GM19463 (cell line): ENCODE measurements around the gene FBP2.

ENCODE experiments used
- ATAC-seq: cut with Tn5 transposase; IDR thresholded peaks from one replicate; pipeline ENCODE4 v1.9.1; 2021; ENCODE audit warnings: mild to moderate bottlenecking, moderate library complexity; ENCODE audit not compliant: unreplicated experiment

FBP2 gene

GRCh38 chr9:94593459-94594345 is at the start of gene FBP2:
FBP2 (minus strand) TSS chr9:94593824; CDS start chr9:94593726, 98 bp downstream.
- ATAC-seq = no peak

- ATAC-seq = no peak
These were observed 49.6 kb upstream of the FBP2 start for GRCh38 chr9:94643176-94643575.

- no peak for ATAC-seq
These were observed 48.9 kb upstream of the FBP2 start for GRCh38 chr9:94642501-94642900.

- ATAC-seq = no peak
These were observed 46.4 kb upstream of the FBP2 start for GRCh38 chr9:94639999-94640376.

GRCh38 chr9:94639061-94639998 is 45.7 kb upstream of the FBP2 start, which contains the start of gene FBP1:
FBP1 (minus strand) TSS chr9:94639518; CDS start chr9:94639310, 208 bp downstream.
- ATAC-seq = peak; percentile 67

- no peak for ATAC-seq
These were observed 44.9 kb upstream of the FBP2 start for GRCh38 chr9:94638335-94639060.

- no peak for ATAC-seq
These were observed 39.1 kb upstream of the FBP2 start for GRCh38 chr9:94632737-94633136.

GRCh38 chr9:94631599-94631998 is 38.0 kb upstream of the FBP2 start:
- no peak for ATAC-seq

GRCh38 chr9:94630833-94631232 is 37.2 kb upstream of the FBP2 start:
- ATAC-seq = no peak

GRCh38 chr9:94630281-94630680 is 36.7 kb upstream of the FBP2 start:
- no peak for ATAC-seq

- no peak for ATAC-seq
These were observed 33.7 kb upstream of the FBP2 start for GRCh38 chr9:94627287-94627686.

- ATAC-seq = no peak
These were observed 32.2 kb upstream of the FBP2 start for GRCh38 chr9:94625835-94626234.

- ATAC-seq = no peak
These were observed 31.0 kb upstream of the FBP2 start for GRCh38 chr9:94624629-94625028.

- no peak for ATAC-seq
These were observed 29.6 kb upstream of the FBP2 start for GRCh38 chr9:94623253-94623652.

GRCh38 chr9:94622087-94622800 is 28.6 kb upstream of the FBP2 start:
- no peak for ATAC-seq

- no peak for ATAC-seq
These were observed 25.4 kb upstream of the FBP2 start for GRCh38 chr9:94619026-94619425.

GRCh38 chr9:94613003-94613402 is 19.4 kb upstream of the FBP2 start:
- ATAC-seq = no peak

- no peak for ATAC-seq
These were observed 18.4 kb upstream of the FBP2 start for GRCh38 chr9:94612071-94612470.

- ATAC-seq = no peak
These were observed 18.0 kb upstream of the FBP2 start for GRCh38 chr9:94611638-94612068.

GRCh38 chr9:94610181-94610606 is 16.6 kb upstream of the FBP2 start:
- ATAC-seq = no peak
